ENCODE data around the gene NMUR2.

The NMUR2 gene

GRCh38 chr5:152372875-152373274 is 32.2 kb downstream of the NMUR2 start:
- no peak for TF ChIP-seq CTCF (IDR thresholded peaks at IDR 0.05; ENCODE audit: low read depth, low read length, missing control alignments)
- H3K4me3 ChIP-seq (ENCODE audit: low read depth, low read length) = no peak overlapping the region
- H3K36me3 ChIP-seq (replicated peaks) = no peaks in the 10 kb centered on the region
- in situ Hi-C loops (cut with HindIII; ENCODE audit: low pct_ligation_motif_present, low sequenced_read_pairs) = no loop called here
- no peaks in the 10 kb centered on the region for H3K27me3 ChIP-seq (replicated peaks)
- H3K27ac ChIP-seq = no peak overlapping the region
- DNase-seq = no peak

GRCh38 chr5:152369298-152369697 is 35.8 kb downstream of the NMUR2 start:
- Histone ChIP-seq H3K36me3 (replicated peaks) (no peaks in the 10 kb centered on the region), H3K27me3 (replicated peaks) (no peaks in the 10 kb centered on the region), H3K4me3 (ENCODE audit: low read depth, low read length) (no peak overlapping the region), H3K27ac (no peak overlapping the region)
- in situ Hi-C loops (cut with HindIII; ENCODE audit: low pct_ligation_motif_present, low sequenced_read_pairs) = no loop called here
- no peak for DNase-seq
- no peak for TF ChIP-seq CTCF (IDR thresholded peaks at IDR 0.05; ENCODE audit: low read depth, low read length, missing control alignments)

GRCh38 chr5:152367554-152367953 is 37.5 kb downstream of the NMUR2 start:
- Histone ChIP-seq H3K27ac (no peak overlapping the region), H3K27me3 (replicated peaks) (no peaks in the 10 kb centered on the region), H3K36me3 (replicated peaks) (no peaks in the 10 kb centered on the region), H3K4me3 (ENCODE audit: low read depth, low read length) (no peak overlapping the region)
- in situ Hi-C loops (cut with HindIII; ENCODE audit: low pct_ligation_motif_present, low sequenced_read_pairs) = no loop called here
- no peak for TF ChIP-seq CTCF (IDR thresholded peaks at IDR 0.05; ENCODE audit: low read depth, low read length, missing control alignments)
- no peak for DNase-seq

- in situ Hi-C loops (cut with HindIII; ENCODE audit: low pct_ligation_motif_present, low sequenced_read_pairs) = no loop called here
- no peak overlapping the region for H3K4me3 ChIP-seq (ENCODE audit: low read depth, low read length)
- DNase-seq = no peak
Observed at GRCh38 chr5:152366716-152367115, 38.4 kb downstream of the NMUR2 start.

GRCh38 chr5:152364899-152365298 is 40.2 kb downstream of the NMUR2 start:
- in situ Hi-C loops (cut with HindIII; ENCODE audit: low pct_ligation_motif_present, low sequenced_read_pairs) = no loop called here
- Histone ChIP-seq H3K27ac (no peak overlapping the region), H3K4me3 (ENCODE audit: low read depth, low read length) (no peak overlapping the region), H3K27me3 (replicated peaks) (no peaks in the 10 kb centered on the region), H3K36me3 (replicated peaks) (no peaks in the 10 kb centered on the region)
- DNase-seq = no peak
- TF ChIP-seq CTCF (IDR thresholded peaks at IDR 0.05; ENCODE audit: low read depth, low read length, missing control alignments) = no peak

More at GRCh38 chr5:152366716-152367115, 38.4 kb downstream of the NMUR2 start:
- H3K36me3 ChIP-seq (replicated peaks) = no peaks in the 10 kb centered on the region
- H3K27me3 ChIP-seq (replicated peaks) = no peaks in the 10 kb centered on the region
- no peak for TF ChIP-seq CTCF (IDR thresholded peaks at IDR 0.05; ENCODE audit: low read depth, low read length, missing control alignments)
- no peak overlapping the region for H3K27ac ChIP-seq

GRCh38 chr5:152364172-152364571 is 40.9 kb downstream of the NMUR2 start:
- Histone ChIP-seq H3K4me3 (ENCODE audit: low read depth, low read length) (no peak overlapping the region), H3K36me3 (replicated peaks) (no peaks in the 10 kb centered on the region), H3K27me3 (replicated peaks) (no peaks in the 10 kb centered on the region), H3K27ac (no peak overlapping the region)
- DNase-seq = no peak
- TF ChIP-seq CTCF (IDR thresholded peaks at IDR 0.05; ENCODE audit: low read depth, low read length, missing control alignments) = no peak
- in situ Hi-C loops (cut with HindIII; ENCODE audit: low pct_ligation_motif_present, low sequenced_read_pairs) = no loop called here

Measured in brain microvascular endothelial cell (primary cell).